HFF-Myc (cell line): Measurements from ENCODE around the gene IGFLR1.

Experiments used
- DNase-seq: peaks from one replicate; pipeline ENCODE4 v3.0.0-alpha.2; 2011; ENCODE audit warnings: low read depth; ENCODE audit errors: extremely low read depth
- H3K4me3 ChIP-seq: replicated peaks from 2 replicates; pipeline ENCODE4 v1.5.1; 2011; ENCODE audit warnings: low read depth, mild to moderate bottlenecking, control low read depth, low read length
- CTCF ChIP-seq: IDR thresholded peaks from 2 replicates; pipeline ENCODE4 v1.5.1; 2012; ENCODE audit warnings: mild to moderate bottlenecking, low read depth, low read length, control low read depth; ENCODE audit errors: missing control alignments

The IGFLR1 gene

GRCh38 chr19:35788205-35788960 lies 46.1 kb upstream of the IGFLR1 start:
- no peak overlapping the region for H3K4me3 ChIP-seq
- no peak for TF ChIP-seq CTCF
- no peak for DNase-seq

GRCh38 chr19:35787227-35787799 lies 45.1 kb upstream of the IGFLR1 start:
- no peak for TF ChIP-seq CTCF
- no peak overlapping the region for H3K4me3 ChIP-seq

GRCh38 chr19:35786299-35787160 lies 44.3 kb upstream of the IGFLR1 start:
- H3K4me3 ChIP-seq: no peak overlapping the region
- no peak for DNase-seq
- TF ChIP-seq CTCF: no peak

More at GRCh38 chr19:35787227-35787799, 45.1 kb upstream of the IGFLR1 start:
- DNase-seq: no peak

- H3K4me3 ChIP-seq: no peak overlapping the region
- TF ChIP-seq CTCF: no peak
- no peak for DNase-seq
Observed at GRCh38 chr19:35785339-35785627, 43.0 kb upstream of the IGFLR1 start.

GRCh38 chr19:35784503-35785338 lies 42.5 kb upstream of the IGFLR1 start:
- no peak for TF ChIP-seq CTCF
- no peak for DNase-seq
- H3K4me3 ChIP-seq: no peak overlapping the region
